HG03571 (cell line): ENCODE data around the gene TET3.

ENCODE experiments used
- ATAC-seq: cut with Tn5 transposase; IDR thresholded peaks from one replicate; pipeline ENCODE4 v1.9.1; 2021; ENCODE audit not compliant: unreplicated experiment

Gene TET3

GRCh38 chr2:74027496-74027895, 42.8 kb downstream of the TET3 start:
- ATAC-seq = no peak

GRCh38 chr2:74028290-74028689, 43.6 kb downstream of the TET3 start:
- ATAC-seq = no peak

- no peak for ATAC-seq
These were observed 44.0 kb downstream of the TET3 start for GRCh38 chr2:74028741-74029140.

- no peak for ATAC-seq
These were observed 45.1 kb downstream of the TET3 start for GRCh38 chr2:74029714-74030397.

GRCh38 chr2:74031221-74031620, 46.5 kb downstream of the TET3 start:
- ATAC-seq = no peak

- no peak for ATAC-seq
These were observed 47.2 kb downstream of the TET3 start for GRCh38 chr2:74031959-74032287.

GRCh38 chr2:74033375-74033774, 48.7 kb downstream of the TET3 start:
- ATAC-seq = no peak
